NCI-H1436 (cell line): ENCODE data around the gene MS4A12.
"Not testable (repeated sequence)": the region's sequence is repeated elsewhere in the genome, so short reads cannot be mapped to it uniquely, and the experiment has no call there.

Experiments used
- DNase-seq: peaks from one replicate; lab custom pipeline; 2025; lab: John Stamatoyannopoulos, UW

MS4A12 gene

DNA sequence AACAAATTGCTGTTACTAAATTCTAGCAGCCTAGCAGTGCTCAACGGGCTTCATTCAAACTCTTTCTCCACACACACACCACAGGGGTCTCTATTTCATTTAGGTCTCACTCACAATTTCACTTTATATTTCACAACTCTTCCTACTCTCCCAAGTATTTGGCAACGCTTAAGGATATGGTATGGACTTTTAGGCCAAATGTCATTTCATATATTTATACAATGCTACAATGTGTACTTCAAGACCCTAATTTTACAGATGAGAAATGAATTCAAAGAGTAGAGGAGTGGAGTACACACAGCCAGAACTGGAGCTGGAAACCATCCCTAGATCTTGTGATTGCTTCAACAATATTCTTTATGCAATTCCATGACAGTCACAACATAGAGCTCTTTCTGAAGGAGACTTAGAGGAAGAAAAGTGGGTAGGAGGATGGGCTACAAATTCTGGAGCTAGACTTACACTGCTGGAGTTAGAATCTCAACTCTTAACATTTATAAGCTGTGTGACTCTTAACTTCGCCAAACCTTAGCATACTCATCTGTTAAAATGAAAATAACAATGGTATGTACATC lies 20.2 kb downstream of the MS4A12 start:
- DNase-seq = no peak

DNA sequence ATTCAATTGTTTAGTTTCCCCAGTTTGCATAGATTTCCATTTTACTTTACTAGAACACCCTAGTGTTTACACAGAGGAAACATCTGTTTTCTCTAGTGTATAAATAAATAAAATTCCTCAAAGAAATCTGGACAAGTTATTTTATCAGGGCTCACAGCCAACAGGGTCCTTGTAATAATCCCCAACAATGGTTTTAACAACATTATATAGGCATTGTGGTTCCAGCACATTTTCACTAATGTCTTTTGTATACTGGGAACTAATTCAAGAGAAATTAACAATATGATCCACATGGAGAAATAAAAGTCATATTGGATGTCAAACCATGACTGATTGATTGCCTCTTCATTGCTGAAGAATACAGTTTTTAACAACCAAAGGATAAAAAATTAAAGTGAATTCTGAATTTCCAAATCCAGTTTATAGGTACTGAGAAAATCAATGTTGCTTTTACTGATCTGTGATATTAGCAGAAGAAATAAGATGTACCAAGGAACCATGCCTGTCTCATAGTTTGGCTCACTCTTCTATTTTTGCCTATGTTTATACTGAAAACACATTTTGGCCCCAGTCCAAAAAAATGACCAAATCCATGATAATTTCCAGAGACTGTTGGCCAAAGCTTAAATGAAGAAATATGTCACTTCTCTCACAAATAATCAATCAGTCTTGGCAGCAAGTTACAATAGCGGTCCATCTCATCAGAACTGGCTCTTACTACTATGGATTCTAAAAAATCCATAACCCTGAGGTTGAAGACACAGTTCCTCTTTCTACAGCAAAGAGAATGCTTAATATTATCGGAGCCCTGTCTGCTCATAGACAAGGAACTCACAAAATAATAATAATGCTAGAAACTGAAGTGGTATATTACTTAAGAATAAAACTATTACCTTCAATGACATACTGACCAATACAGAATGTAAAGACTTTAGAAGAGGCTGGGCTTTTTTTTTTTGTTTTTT lies 21.2 kb downstream of the MS4A12 start:
- DNase-seq = no peak

- no peak for DNase-seq
These were observed 22.7 kb downstream of the MS4A12 start, which contains the start of gene MS4A13 for GRCh38 chr11:60515144-60515855. MS4A13 (plus strand) TSS chr11:60515392; CDS start chr11:60518084, 2,692 bp downstream.

DNA sequence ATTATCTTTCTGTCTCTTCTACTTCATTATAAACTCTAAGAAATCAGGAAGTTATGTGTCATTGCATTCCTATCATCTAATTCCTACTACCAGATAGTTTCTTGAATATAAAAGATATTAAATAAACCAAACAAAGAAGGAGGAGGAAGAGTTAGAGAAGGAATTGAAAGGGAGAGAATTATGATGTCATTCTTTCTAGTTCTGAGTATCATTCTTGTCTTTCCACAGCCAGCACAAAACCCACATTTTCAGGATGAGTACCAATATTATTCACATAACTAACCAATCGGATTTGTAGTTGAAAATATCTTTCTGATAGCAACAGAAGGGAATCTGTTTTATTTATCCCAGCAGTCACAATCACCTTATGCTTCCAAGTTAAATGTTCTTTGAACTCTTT lies 35.9 kb downstream of the MS4A12 start:
- DNase-seq = no peak

GRCh38 chr11:60528934-60529333 lies 36.4 kb downstream of the MS4A12 start:
- DNase-seq = no peak

DNA sequence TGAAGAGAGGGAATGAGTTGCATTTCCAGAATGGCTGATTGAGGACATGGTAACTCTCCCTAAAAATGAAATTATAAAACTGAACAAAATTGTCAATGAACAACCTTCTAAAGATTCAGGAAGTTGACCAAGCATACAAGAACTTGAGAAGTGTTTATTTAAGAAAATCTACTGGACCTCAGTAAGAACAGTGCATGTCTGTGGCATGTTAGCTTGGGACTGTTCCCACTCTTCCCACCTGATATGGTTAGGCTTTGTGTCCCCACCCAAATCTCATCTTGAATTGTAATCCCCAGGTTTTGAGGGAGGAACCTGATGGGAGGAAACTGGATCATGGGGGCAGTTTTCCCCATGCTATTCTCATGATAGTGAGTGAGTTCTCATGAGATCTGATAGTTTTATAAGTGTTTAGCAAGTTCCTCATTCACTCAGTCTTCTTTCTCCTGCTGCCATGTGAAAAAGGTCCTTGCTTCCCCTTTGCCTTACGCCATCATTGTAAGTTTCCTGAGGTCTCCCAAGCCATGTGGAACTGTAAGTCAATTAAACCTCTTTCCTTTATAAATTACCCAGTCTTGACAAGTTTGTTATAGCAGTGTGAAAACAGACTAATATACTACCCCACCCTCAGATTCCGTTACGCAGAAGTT lies 38.0 kb downstream of the MS4A12 start:
- no peak for DNase-seq

DNA sequence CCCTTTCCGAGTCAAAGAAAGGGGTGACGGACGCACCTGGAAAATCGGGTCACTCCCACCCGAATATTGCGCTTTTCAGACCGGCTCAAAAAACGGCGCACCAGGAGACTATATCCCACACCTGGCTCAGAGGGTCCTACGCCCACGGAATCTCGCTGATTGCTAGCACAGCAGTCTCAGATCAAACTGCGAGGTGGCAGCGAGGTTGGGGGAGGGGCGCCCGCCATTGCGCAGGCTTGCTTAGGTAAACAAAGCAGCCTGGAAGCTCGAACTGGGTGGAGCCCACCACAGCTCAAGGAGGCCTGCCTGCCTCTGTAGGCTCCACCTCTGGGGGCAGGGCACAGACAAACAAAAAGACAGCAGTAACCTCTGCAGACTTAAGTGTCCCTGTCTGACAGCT lies 39.8 kb downstream of the MS4A12 start:
- not testable (repeated sequence) for DNase-seq

DNA sequence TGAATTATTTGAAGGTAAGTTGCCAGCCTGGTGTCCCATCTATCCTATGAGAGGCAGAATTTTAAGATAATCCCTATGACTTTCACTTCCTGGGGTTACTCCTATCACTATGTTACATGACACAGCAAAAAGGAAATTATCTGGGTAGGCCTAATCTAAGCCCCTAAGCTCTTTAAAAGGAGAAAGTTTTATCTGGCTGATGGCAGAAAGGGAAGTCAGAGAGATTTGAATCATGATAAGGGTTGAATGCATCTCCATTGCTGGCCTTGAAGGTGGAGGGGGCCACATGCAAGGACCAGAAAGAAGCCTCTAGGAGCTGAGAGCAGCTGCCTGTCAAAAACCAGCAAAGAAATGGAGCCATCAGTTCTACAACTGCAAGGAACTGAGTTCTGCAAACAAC lies 46.0 kb downstream of the MS4A12 start:
- DNase-seq = not testable (repeated sequence)

DNA sequence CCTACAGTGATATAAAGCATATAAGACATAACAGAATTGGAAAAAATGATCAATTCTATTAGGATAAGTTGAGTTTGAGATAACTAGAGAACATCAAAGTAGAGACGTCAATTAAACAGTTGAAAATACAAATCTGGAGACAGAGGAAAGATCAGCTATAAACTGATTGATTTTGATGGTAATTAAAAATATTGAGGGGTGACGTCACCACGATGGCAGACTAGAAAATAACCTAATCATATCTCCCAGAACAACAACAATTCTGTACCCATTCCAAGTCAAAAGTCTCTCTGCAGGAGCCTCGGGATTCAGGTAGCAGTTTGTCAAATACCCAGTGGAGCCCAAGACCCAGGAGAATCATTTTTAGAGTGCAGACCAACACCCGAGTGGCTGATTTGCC lies 51.5 kb downstream of the MS4A12 start:
- no peak for DNase-seq
